B cell (primary cell): Measurements from ENCODE around the gene ZNF365. TPM values are rescaled to one million over a fixed set of nuclear protein-coding genes. Genes with fewer than 3 reads are reported as not detected.

Source experiments
- ATAC-seq: fragments of 200-7000 bp; cut with Tn5 transposase; one replicate; pipeline ENCODE4 v1.10.0; 2021; ENCODE audit warnings: low read depth, mild to moderate bottlenecking, moderate number of reproducible peaks, moderate library complexity
- CTCF ChIA-PET: fragments of 350-600 bp; sonication (Branson Sonifier 250); formaldehyde crosslinking; loops from one replicate; lab custom pipeline; 2021; ENCODE audit warnings: antibody characterized with exemption, inconsistent platforms; lab: Charles Lee
- POLR2A ChIA-PET: fragments of 350-600 bp; sonication (Branson Sonifier 250); formaldehyde crosslinking; loops from one replicate; lab custom pipeline; 2021; ENCODE audit warnings: antibody characterized with exemption; lab: Charles Lee
- DNase-seq: peaks from one replicate; pipeline ENCODE4 v3.0.0; 2013
- H2AFZ ChIP-seq: 2 replicates; pipeline ENCODE4 v1.6.1; 2012; ENCODE audit warnings: mild to moderate bottlenecking, low read depth, low read length; ENCODE audit not compliant: insufficient read depth, poor library complexity, severe bottlenecking
- H3K27ac ChIP-seq, 2 donors: 1 replicate in 1 of 2; 2 replicates in 1 of 2; pipeline ENCODE4 v1.5.1; 2012 to 2013; ENCODE audit warnings: low read length in 2 of 2, mild to moderate bottlenecking in 2 of 2, moderate library complexity in 1 of 2
- H3K27me3 ChIP-seq, 4 experiments: fragments of 200-600 bp in 1 of 4; sonication (generic) in 1 of 4; replicated peaks in 1 of 4; 1 replicate in 2 of 4; 2 replicates in 2 of 4; pipeline versions ENCODE4 v1.6.1 to v1.7.0; 2013 to 2016; ENCODE audit warnings: low read length in 3 of 4, mild to moderate bottlenecking in 2 of 4, mixed read lengths in 1 of 4, moderate library complexity in 1 of 4; ENCODE audit not compliant: insufficient read depth in 4 of 4, control insufficient read depth in 3 of 4; ENCODE audit errors: control extremely low read depth in 1 of 4
- H3K36me3 ChIP-seq, 2 experiments: replicated peaks in 1 of 2; 1 replicate in 1 of 2; 2 replicates in 1 of 2; pipeline versions ENCODE4 v1.6.1 to v1.7.1; 2013; ENCODE audit warnings: low read length in 1 of 2; ENCODE audit not compliant: insufficient read depth in 2 of 2, control insufficient read depth in 1 of 2; ENCODE audit errors: control extremely low read depth in 1 of 2, extremely low read depth in 1 of 2
- H3K4me1 ChIP-seq, 2 donors: fragments of 200-600 bp in 1 of 2; sonication (generic) in 1 of 2; 1 replicate in 1 of 2; 2 replicates in 1 of 2; pipeline versions ENCODE4 v1.5.1 to v1.6.1; 2013 to 2017; ENCODE audit warnings: low read length in 2 of 2; ENCODE audit not compliant: control insufficient read depth in 2 of 2, insufficient read depth in 2 of 2
- H3K4me2 ChIP-seq: replicated peaks from 2 replicates; pipeline ENCODE3; 2012; ENCODE audit warnings: mild to moderate bottlenecking, low read depth, low read length; ENCODE audit not compliant: poor library complexity, severe bottlenecking
- H3K4me3 ChIP-seq, 5 experiments: fragments of 200-600 bp in 1 of 5; sonication (generic) in 1 of 5; 1 replicate in 3 of 5; 2 replicates in 2 of 5; pipeline versions ENCODE4 v1.5.1 to v1.7.0; 2011 to 2016; ENCODE audit warnings: low read length in 4 of 5, mild to moderate bottlenecking in 4 of 5, low read depth in 2 of 5, control low read depth in 1 of 5, moderate library complexity in 1 of 5; ENCODE audit not compliant: insufficient read depth in 1 of 5; ENCODE audit errors: control extremely low read depth in 1 of 5, extremely low read depth in 1 of 5
- H3K79me2 ChIP-seq: fragments of 200-600 bp; sonication (generic); one replicate; pipeline ENCODE4 v1.6.0; 2016; ENCODE audit warnings: low read length; ENCODE audit not compliant: control insufficient read depth, insufficient read depth
- H3K9ac ChIP-seq: fragments of 200-600 bp; sonication (generic); 2 replicates; pipeline ENCODE4 v1.6.1; 2017; ENCODE audit warnings: mild to moderate bottlenecking, low read length, moderate library complexity
- H3K9me3 ChIP-seq, 3 donors: one replicate each; pipeline versions ENCODE4 v1.6.1 to v1.7.1; 2013; ENCODE audit warnings: low read length in 2 of 3; ENCODE audit not compliant: control insufficient read depth in 2 of 3, insufficient read depth in 1 of 3; ENCODE audit errors: control extremely low read depth in 1 of 3
- H4K20me1 ChIP-seq: 2 replicates; pipeline ENCODE4 v1.6.0; 2012; ENCODE audit warnings: mild to moderate bottlenecking, low read length; ENCODE audit not compliant: insufficient read depth, control insufficient read depth, poor library complexity, severe bottlenecking
- H3K27ac Mint-ChIP-seq: one replicate; pipeline ENCODE4 v1.8.0; 2021; ENCODE audit warnings: mixed read lengths
- H3K27me3 Mint-ChIP-seq: one replicate; pipeline ENCODE4 v1.8.0; 2021; ENCODE audit warnings: mixed read lengths
- H3K4me1 Mint-ChIP-seq: one replicate; pipeline ENCODE4 v1.8.0; 2021; ENCODE audit warnings: mixed read lengths
- H3K4me3 Mint-ChIP-seq: one replicate; pipeline ENCODE4 v1.8.0; 2021; ENCODE audit warnings: mixed read lengths
- H3K9me3 Mint-ChIP-seq: one replicate; pipeline ENCODE4 v1.8.0; 2022; ENCODE audit warnings: mixed read lengths; ENCODE audit not compliant: insufficient read depth
- EZH2 ChIP-seq: IDR thresholded peaks from 2 replicates; pipeline ENCODE4 v1.6.1; 2012; ENCODE audit warnings: borderline replicate concordance, low read depth, mild to moderate bottlenecking, moderate library complexity, low read length; ENCODE audit not compliant: insufficient read depth, poor library complexity, severe bottlenecking
- WGBS: methylation state at CpG from one replicate; pipeline ENCODE4 v1.1.5; 2013; ENCODE audit warnings: missing lambda C conversion rate; ENCODE audit not compliant: insufficient coverage; 5-methylcytosine and 5-hydroxymethylcytosine counted together
- intact Hi-C: fragments of 100-400 bp; cut with micrococcal nuclease; formaldehyde crosslinking; loops from one replicate; pipeline ENCODE4 v1.10.0; 2022
- polyA plus RNA-seq: library from polyadenylated mRNA; depleted of rRNA; stranded (reverse); fragments of >200 nt; gene quantifications from 2 replicates; pipeline ENCODE4 v1.2.3, GENCODE V29; 2012
- total RNA-seq, 2 donors: library from RNA; stranded (reverse); fragments of 120-200 nt in 1 of 2; gene quantifications; 1 replicate in 1 of 2; 2 replicates in 1 of 2; pipeline versions ENCODE4 v1.2.3 to v1.2.4, GENCODE V29; 2013 to 2022
- TF ChIP-seq, protein P1 (sequence below): fragments of 200-600 bp; IDR thresholded peaks from one replicate; pipeline ENCODE4 v1.8.0; 2022; ENCODE audit warnings: antibody characterized with exemption, mild to moderate bottlenecking

The ZNF365 gene
- total and polyA plus RNA-seq, 2 donors (not counting 1 experiment from before 2014, with no cell fraction given): 0.06 to 0.34 TPM

DNA sequence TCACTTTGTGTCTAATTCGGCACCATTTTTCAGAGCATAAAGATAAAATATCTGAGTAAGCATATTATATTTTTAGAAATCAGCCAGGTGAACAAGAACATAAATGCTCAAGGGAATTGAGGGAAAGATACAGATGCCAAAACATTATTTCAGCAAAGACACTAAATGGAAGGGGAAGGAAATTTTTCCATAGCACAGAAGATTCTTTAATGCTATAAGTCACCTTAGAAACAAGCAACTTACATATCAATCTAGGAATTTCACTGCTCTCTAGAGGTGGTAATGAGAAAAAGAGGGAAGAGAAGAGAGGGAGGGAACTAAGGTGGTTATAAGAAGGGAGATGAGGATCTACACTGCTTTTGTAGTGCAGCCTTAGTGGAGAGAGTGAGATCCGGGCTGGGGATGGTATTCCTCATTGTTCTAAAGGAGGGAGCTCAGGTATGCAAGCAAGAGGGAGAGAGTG, 20.4 kb downstream of the ZNF365 start:
- H4K20me1 ChIP-seq: no peaks in the 10 kb centered on the region
- ChIA-PET CTCF (no interaction called here), POLR2A (no interaction called here)
- intact Hi-C loops: no loop called here
- no peak overlapping the region for H2AFZ ChIP-seq
- H3K9me3 ChIP-seq: no peaks in the 10 kb centered on the region
- H3K79me2 ChIP-seq: no peaks in the 10 kb centered on the region
- Mint-ChIP-seq H3K27ac (no peak overlapping the region), H3K4me1 (no peaks in the 10 kb centered on the region), H3K27me3 (peaks cover 33% of the 10 kb centered on the region), H3K4me3 (no peak overlapping the region), H3K9me3 (no peaks in the 10 kb centered on the region)
- WGBS: 71% methylated on average over 1 of the region's 2 CpGs
- no peak overlapping the region for H3K4me2 ChIP-seq
- no peak for TF ChIP-seq EZH2
- TF ChIP-seq, protein P1, sequence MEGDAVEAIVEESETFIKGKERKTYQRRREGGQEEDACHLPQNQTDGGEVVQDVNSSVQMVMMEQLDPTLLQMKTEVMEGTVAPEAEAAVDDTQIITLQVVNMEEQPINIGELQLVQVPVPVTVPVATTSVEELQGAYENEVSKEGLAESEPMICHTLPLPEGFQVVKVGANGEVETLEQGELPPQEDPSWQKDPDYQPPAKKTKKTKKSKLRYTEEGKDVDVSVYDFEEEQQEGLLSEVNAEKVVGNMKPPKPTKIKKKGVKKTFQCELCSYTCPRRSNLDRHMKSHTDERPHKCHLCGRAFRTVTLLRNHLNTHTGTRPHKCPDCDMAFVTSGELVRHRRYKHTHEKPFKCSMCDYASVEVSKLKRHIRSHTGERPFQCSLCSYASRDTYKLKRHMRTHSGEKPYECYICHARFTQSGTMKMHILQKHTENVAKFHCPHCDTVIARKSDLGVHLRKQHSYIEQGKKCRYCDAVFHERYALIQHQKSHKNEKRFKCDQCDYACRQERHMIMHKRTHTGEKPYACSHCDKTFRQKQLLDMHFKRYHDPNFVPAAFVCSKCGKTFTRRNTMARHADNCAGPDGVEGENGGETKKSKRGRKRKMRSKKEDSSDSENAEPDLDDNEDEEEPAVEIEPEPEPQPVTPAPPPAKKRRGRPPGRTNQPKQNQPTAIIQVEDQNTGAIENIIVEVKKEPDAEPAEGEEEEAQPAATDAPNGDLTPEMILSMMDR: no peak
- ATAC-seq: no peak
- H3K27ac ChIP-seq: no peak overlapping the region
- H3K4me3 ChIP-seq: no peak overlapping the region
- no peak for DNase-seq
- H3K27me3 ChIP-seq: peaks cover 0 to 4% (median 1%) of the 10 kb centered on the region in 4 experiments
- no peaks in the 10 kb centered on the region for H3K36me3 ChIP-seq
- no peaks in the 10 kb centered on the region for H3K4me1 ChIP-seq
- H3K9ac ChIP-seq: no peak overlapping the region

DNA sequence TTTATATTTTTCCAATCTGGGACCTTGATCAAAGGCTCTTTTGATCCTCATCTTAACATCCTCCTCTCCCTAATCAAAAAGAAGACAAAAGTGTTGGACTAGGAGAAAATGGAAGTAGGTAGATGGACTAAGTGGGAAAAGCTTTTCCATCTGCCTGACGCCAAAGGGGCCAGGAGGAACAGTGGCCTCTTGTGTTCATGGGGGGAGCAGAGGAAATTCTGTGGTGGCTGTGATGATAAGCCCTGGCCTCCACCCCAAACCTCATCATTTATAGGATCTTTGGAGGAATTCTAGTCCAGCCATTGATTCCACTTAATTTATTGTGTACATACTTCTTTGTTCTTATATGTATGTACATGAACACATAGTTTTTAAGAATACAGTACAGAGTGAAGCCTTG, 21.7 kb downstream of the ZNF365 start:
- Histone ChIP-seq H3K79me2 (no peaks in the 10 kb centered on the region), H3K4me3 (no peak overlapping the region), H3K4me2 (no peak overlapping the region), H3K9me3 (no peaks in the 10 kb centered on the region), H3K27me3 (peaks cover 0 to 4% (median 1%) of the 10 kb centered on the region in 4 experiments), H3K4me1 (no peaks in the 10 kb centered on the region), H3K36me3 (no peaks in the 10 kb centered on the region), H3K9ac (no peak overlapping the region), H4K20me1 (no peaks in the 10 kb centered on the region), H2AFZ (no peak overlapping the region), H3K27ac (no peak overlapping the region)
- ChIA-PET CTCF (interaction anchor here (1.0 kb wide), 1 partner anchor 215 kb away, joined by 3 read pairs; no protein-coding TSS in a partner anchor), POLR2A (no interaction called here)
- Mint-ChIP-seq H3K9me3 (no peaks in the 10 kb centered on the region), H3K4me1 (no peaks in the 10 kb centered on the region), H3K27me3 (peaks cover 33% of the 10 kb centered on the region), H3K27ac (no peak overlapping the region), H3K4me3 (no peak overlapping the region)
- ATAC-seq (no peak), DNase-seq (no peak)
- TF ChIP-seq EZH2: no peak
- TF ChIP-seq, protein P1: no peak
- WGBS: no CpG with 5 or more reads among the region's 1 CpG
- intact Hi-C loops: no loop called here
